ENCODE measurements around the gene LETM1. TPM values are rescaled to one million over a fixed set of nuclear protein-coding genes. Genes with fewer than 3 reads are reported as not detected.
"Not testable (repeated sequence)": the region's sequence is repeated elsewhere in the genome, so short reads cannot be mapped to it uniquely, and the experiment has no call there.

LETM1 gene
- total RNA-seq, 1 donor from 2014 or later, result 41.8 TPM

- intact Hi-C loops (cut with DNase I), result no loop called here
- no peak for DNase-seq
- no peak for ATAC-seq (ENCODE audit: poor library complexity)
Observed at GRCh38 chr4:1857931-1858330, 2.0 kb upstream of the LETM1 start.

GRCh38 chr4:1856943-1857699, 1.2 kb upstream of the LETM1 start:
- DNase-seq (peak; percentile 60), ATAC-seq (ENCODE audit: poor library complexity) (peak; percentile 13)
- intact Hi-C loops (cut with DNase I), result no loop called here

- peak; percentile 13 for ATAC-seq (ENCODE audit: poor library complexity)
- peak; percentile 70 for DNase-seq
- intact Hi-C loops (cut with DNase I), result no loop called here
Observed at GRCh38 chr4:1855333-1856070, 454 bp downstream of the LETM1 start.

- intact Hi-C loops (cut with DNase I), result no loop called here
- ATAC-seq (ENCODE audit: poor library complexity), result no peak
- DNase-seq, result no peak
Observed at GRCh38 chr4:1854752-1855151, 1.2 kb downstream of the LETM1 start.

- ATAC-seq (ENCODE audit: poor library complexity) (no peak), DNase-seq (no peak)
- intact Hi-C loops (cut with DNase I), result no loop called here
Observed at GRCh38 chr4:1852904-1853623, 2.9 kb downstream of the LETM1 start.

- intact Hi-C loops (cut with DNase I), result no loop called here
- ATAC-seq (ENCODE audit: poor library complexity), result peak; percentile 42
- DNase-seq, result peak; percentile 76
Observed at GRCh38 chr4:1851575-1852410, 4.2 kb downstream of the LETM1 start.

GRCh38 chr4:1851160-1851559, 4.8 kb downstream of the LETM1 start:
- intact Hi-C loops (cut with DNase I), result no loop called here
- ATAC-seq (ENCODE audit: poor library complexity) (peak; percentile 9), DNase-seq (no peak)

GRCh38 chr4:1850276-1850675, 5.7 kb downstream of the LETM1 start:
- ATAC-seq (ENCODE audit: poor library complexity), result no peak
- intact Hi-C loops (cut with DNase I), result no loop called here
- DNase-seq, result no peak

GRCh38 chr4:1846580-1846979, 9.4 kb downstream of the LETM1 start:
- ATAC-seq (ENCODE audit: poor library complexity), result no peak
- intact Hi-C loops (cut with DNase I), result loop anchor here (10.0 kb wide), 1 partner anchor 48 kb away; no protein-coding TSS in a partner anchor
- no peak for DNase-seq

GRCh38 chr4:1844618-1845017, 11.3 kb downstream of the LETM1 start:
- ATAC-seq (ENCODE audit: poor library complexity); DNase-seq: not testable (repeated sequence)
- intact Hi-C loops (cut with DNase I), result loop anchor here (10.0 kb wide), 1 partner anchor 50 kb away; no protein-coding TSS in a partner anchor

- ATAC-seq (ENCODE audit: poor library complexity) (peak; percentile 90), DNase-seq (peak; percentile 74)
- intact Hi-C loops (cut with DNase I), result loop anchor here (10.0 kb wide), 1 partner anchor 51 kb away; no protein-coding TSS in a partner anchor
Observed at GRCh38 chr4:1843852-1844251, 12.1 kb downstream of the LETM1 start.

- peak; percentile 75 for ATAC-seq (ENCODE audit: poor library complexity)
- peak; percentile 62 for DNase-seq
- intact Hi-C loops (cut with DNase I), result loop anchor here (10.0 kb wide), 1 partner anchor 52 kb away; no protein-coding TSS in a partner anchor
Observed at GRCh38 chr4:1842993-1843448, 12.9 kb downstream of the LETM1 start.

- DNase-seq, result no peak
Observed at GRCh38 chr4:1842339-1842895, 13.5 kb downstream of the LETM1 start.

GRCh38 chr4:1841887-1842210, 14.1 kb downstream of the LETM1 start:
- DNase-seq (no peak), ATAC-seq (ENCODE audit: poor library complexity) (no peak)
- intact Hi-C loops (cut with DNase I), result loop anchor here (10.0 kb wide), 1 partner anchor 53 kb away; no protein-coding TSS in a partner anchor

More at GRCh38 chr4:1842339-1842895, 13.5 kb downstream of the LETM1 start:
- peak; percentile 10 for ATAC-seq (ENCODE audit: poor library complexity)
- intact Hi-C loops (cut with DNase I), result loop anchor here (10.0 kb wide), 1 partner anchor 52 kb away; no protein-coding TSS in a partner anchor

GRCh38 chr4:1841201-1841886, 14.6 kb downstream of the LETM1 start:
- DNase-seq (no peak), ATAC-seq (ENCODE audit: poor library complexity) (no peak)
- intact Hi-C loops (cut with DNase I), result loop anchor here (10.0 kb wide), 1 partner anchor 53 kb away; no protein-coding TSS in a partner anchor

GRCh38 chr4:1839282-1839681, 16.7 kb downstream of the LETM1 start:
- intact Hi-C loops (cut with DNase I), result no loop called here
- no peak for DNase-seq
- ATAC-seq (ENCODE audit: poor library complexity), result no peak

GRCh38 chr4:1837069-1837468, 18.9 kb downstream of the LETM1 start:
- DNase-seq (no peak), ATAC-seq (ENCODE audit: poor library complexity) (no peak)
- intact Hi-C loops (cut with DNase I), result no loop called here
